ENCODE measurements around the gene EME2.

DNA sequence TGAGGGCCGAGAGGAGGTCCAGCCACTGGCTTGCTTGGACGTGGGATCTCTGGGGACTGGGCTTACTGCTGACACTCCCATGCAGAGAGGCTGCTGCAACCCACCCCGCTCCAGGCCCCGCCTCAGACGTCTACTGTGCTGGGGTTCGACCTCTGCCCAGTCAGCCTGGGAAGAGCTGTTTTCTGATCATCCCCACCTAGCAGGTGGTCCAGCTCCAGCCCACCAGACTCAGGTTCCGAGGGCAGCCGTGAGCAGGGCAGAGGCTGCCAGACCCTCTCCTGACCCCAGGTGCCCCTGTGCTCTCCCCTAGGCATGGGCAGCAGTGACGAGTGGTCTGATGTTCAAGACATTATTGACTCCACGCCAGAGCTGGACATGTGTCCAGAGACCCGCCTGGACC, 24.7 kb upstream of the EME2 start:
- TF ChIP-seq, protein P1, sequence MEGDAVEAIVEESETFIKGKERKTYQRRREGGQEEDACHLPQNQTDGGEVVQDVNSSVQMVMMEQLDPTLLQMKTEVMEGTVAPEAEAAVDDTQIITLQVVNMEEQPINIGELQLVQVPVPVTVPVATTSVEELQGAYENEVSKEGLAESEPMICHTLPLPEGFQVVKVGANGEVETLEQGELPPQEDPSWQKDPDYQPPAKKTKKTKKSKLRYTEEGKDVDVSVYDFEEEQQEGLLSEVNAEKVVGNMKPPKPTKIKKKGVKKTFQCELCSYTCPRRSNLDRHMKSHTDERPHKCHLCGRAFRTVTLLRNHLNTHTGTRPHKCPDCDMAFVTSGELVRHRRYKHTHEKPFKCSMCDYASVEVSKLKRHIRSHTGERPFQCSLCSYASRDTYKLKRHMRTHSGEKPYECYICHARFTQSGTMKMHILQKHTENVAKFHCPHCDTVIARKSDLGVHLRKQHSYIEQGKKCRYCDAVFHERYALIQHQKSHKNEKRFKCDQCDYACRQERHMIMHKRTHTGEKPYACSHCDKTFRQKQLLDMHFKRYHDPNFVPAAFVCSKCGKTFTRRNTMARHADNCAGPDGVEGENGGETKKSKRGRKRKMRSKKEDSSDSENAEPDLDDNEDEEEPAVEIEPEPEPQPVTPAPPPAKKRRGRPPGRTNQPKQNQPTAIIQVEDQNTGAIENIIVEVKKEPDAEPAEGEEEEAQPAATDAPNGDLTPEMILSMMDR (IDR thresholded peaks at IDR 0.05): no peak
- TF ChIP-seq POLR2A (IDR thresholded peaks at IDR 0.05): no peak

Measured in heart left ventricle (tissue), 13 donors.